Breast epithelium (tissue), 4 donors: Measurements from ENCODE around the gene SNX4. TPM values are rescaled to one million over a fixed set of nuclear protein-coding genes. Genes with fewer than 3 reads are reported as not detected.

Experiments
- DNase-seq, 2 donors: peaks; one replicate each; pipeline ENCODE4 v3.0.0-alpha.2; 2019; ENCODE audit warnings: low spot score in 2 of 2
- H3K27ac ChIP-seq, 2 donors: fragments of 200-600 bp; sonication (generic) in 1 of 2; one replicate each; pipeline ENCODE4 v1.5.1; 2016 to 2019; ENCODE audit warnings: mild to moderate bottlenecking in 1 of 2
- H3K27me3 ChIP-seq, 2 donors: fragments of 200-600 bp; sonication (generic) in 1 of 2; one replicate each; pipeline versions ENCODE4 v1.5.1 to v1.6.0; 2017 to 2019; ENCODE audit warnings: control low read depth in 1 of 2, mild to moderate bottlenecking in 1 of 2
- H3K36me3 ChIP-seq: fragments of 200-600 bp; one replicate; pipeline ENCODE4 v1.5.1; 2019
- H3K4me1 ChIP-seq, 2 donors: fragments of 200-600 bp; sonication (generic); one replicate each; pipeline ENCODE4 v1.5.1; 2016 to 2019; ENCODE audit warnings: control low read depth in 1 of 2
- H3K4me3 ChIP-seq, 3 donors: fragments of 200-600 bp; sonication (generic); 1 replicate in 2 of 3; 2 replicates in 1 of 3; pipeline ENCODE4 v1.5.1; 2016 to 2019; ENCODE audit warnings: mild to moderate bottlenecking in 3 of 3, moderate library complexity in 2 of 3
- H3K9me3 ChIP-seq, 2 donors: fragments of 200-600 bp; sonication (generic) in 1 of 2; one replicate each; pipeline ENCODE4 v1.5.1; 2016 to 2019; ENCODE audit warnings: control low read depth in 1 of 2
- POLR2A ChIP-seq: fragments of 450-650 bp; IDR thresholded peaks from one replicate; pipeline ENCODE4 v1.6.1; 2016; ENCODE audit warnings: antibody characterized with exemption, mild to moderate bottlenecking, moderate library complexity
- POLR2AphosphoS5 ChIP-seq, 3 donors: sonication (generic); formaldehyde crosslinking; IDR thresholded peaks; one replicate each; pipeline ENCODE4 v1.6.1; 2017; ENCODE audit warnings: antibody characterized with exemption in 3 of 3
- intact Hi-C: fragments of 100-400 bp; cut with DNase I; formaldehyde crosslinking; loops from one replicate; pipeline ENCODE4 v1.15.1; 2023; ENCODE audit warnings: low total_unique reads
- total RNA-seq, 3 donors: library from RNA; depleted of rRNA; stranded (reverse); fragments of >200 nt; gene quantifications; one replicate each; pipeline ENCODE4 v1.1.0, GENCODE V29; 2016
- TF ChIP-seq, protein P1 (sequence below), 3 donors: fragments of 450-650 bp; IDR thresholded peaks; one replicate each; pipeline ENCODE4 v1.5.1; 2016 to 2017; ENCODE audit warnings: antibody characterized with exemption in 3 of 3, mild to moderate bottlenecking in 3 of 3, moderate library complexity in 3 of 3

SNX4 gene
- total RNA-seq, 3 donors from 2014 or later = 35.7 to 51.4 (median 50.1) TPM

DNA sequence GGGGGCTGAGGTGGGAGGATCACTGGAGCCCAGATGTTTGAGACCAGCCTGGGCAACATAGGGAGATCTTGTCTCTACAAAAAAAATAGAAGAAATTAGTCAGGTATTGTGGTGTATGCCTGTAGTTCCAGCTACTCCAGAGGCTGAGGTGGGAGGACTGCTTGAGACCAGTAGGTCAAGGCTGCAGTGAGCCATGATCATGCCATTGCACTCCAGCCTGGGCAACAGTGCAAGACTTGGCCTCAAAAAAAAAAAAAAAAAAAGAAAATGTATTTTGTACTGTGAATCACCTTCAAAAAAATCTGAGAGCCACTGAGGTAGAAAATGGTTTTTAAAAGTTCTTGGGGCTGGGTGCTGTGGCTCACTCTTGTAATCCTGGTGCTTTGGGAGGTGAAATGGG lies 4.6 kb downstream of the SNX4 start:
- no peaks in the 10 kb centered on the region for H3K27me3 ChIP-seq
- intact Hi-C loops = no loop called here
- TF ChIP-seq POLR2AphosphoS5 (IDR thresholded peaks at IDR 0.05) = no peak
- TF ChIP-seq, protein P1, sequence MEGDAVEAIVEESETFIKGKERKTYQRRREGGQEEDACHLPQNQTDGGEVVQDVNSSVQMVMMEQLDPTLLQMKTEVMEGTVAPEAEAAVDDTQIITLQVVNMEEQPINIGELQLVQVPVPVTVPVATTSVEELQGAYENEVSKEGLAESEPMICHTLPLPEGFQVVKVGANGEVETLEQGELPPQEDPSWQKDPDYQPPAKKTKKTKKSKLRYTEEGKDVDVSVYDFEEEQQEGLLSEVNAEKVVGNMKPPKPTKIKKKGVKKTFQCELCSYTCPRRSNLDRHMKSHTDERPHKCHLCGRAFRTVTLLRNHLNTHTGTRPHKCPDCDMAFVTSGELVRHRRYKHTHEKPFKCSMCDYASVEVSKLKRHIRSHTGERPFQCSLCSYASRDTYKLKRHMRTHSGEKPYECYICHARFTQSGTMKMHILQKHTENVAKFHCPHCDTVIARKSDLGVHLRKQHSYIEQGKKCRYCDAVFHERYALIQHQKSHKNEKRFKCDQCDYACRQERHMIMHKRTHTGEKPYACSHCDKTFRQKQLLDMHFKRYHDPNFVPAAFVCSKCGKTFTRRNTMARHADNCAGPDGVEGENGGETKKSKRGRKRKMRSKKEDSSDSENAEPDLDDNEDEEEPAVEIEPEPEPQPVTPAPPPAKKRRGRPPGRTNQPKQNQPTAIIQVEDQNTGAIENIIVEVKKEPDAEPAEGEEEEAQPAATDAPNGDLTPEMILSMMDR (IDR thresholded peaks at IDR 0.05) = no peak
- no peak for TF ChIP-seq POLR2A
- no peak for DNase-seq
- no peaks in the 10 kb centered on the region for H3K9me3 ChIP-seq
- no peak overlapping the region for H3K27ac ChIP-seq
- H3K36me3 ChIP-seq = no peaks in the 10 kb centered on the region
- no peak overlapping the region for H3K4me3 ChIP-seq
- H3K4me1 ChIP-seq = no peaks in the 10 kb centered on the region

DNA sequence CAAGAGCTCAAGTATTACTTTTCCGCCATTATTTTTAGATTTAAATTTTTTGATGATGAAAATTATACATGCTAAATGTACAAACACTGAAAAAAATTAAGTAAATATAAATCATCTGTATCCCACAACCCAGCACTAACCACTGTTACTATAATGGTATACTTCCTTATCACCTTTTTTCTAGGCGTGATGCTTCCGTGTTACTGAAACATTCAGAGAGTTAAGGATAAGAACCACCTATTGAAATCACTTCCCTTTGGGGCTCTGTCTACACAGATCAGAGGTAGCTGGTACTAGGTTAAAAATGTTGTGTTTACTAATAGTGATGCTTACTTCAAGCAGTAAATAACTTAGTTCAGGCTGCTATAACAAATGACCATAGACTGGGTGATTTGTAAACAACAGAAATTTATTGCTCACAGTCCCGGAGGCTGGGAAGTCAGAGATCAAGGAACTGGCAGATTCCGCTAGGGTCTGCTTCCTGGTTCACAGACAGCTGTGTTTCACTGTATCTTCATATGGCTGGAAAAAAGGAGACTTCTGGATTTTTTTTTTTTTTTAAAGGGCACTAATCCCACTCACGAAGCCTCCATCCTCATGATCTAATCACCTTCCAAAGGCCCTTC lies 6.4 kb downstream of the SNX4 start:
- no peak for DNase-seq
- Histone ChIP-seq H3K27me3 (no peaks in the 10 kb centered on the region), H3K36me3 (no peaks in the 10 kb centered on the region), H3K4me3 (no peak overlapping the region), H3K27ac (no peak overlapping the region), H3K9me3 (no peaks in the 10 kb centered on the region), H3K4me1 (no peaks in the 10 kb centered on the region)
- intact Hi-C loops = no loop called here
- TF ChIP-seq, protein P1 (IDR thresholded peaks at IDR 0.05) = no peak
- TF ChIP-seq POLR2A (no peak), POLR2AphosphoS5 (IDR thresholded peaks at IDR 0.05) (no peak)

DNA sequence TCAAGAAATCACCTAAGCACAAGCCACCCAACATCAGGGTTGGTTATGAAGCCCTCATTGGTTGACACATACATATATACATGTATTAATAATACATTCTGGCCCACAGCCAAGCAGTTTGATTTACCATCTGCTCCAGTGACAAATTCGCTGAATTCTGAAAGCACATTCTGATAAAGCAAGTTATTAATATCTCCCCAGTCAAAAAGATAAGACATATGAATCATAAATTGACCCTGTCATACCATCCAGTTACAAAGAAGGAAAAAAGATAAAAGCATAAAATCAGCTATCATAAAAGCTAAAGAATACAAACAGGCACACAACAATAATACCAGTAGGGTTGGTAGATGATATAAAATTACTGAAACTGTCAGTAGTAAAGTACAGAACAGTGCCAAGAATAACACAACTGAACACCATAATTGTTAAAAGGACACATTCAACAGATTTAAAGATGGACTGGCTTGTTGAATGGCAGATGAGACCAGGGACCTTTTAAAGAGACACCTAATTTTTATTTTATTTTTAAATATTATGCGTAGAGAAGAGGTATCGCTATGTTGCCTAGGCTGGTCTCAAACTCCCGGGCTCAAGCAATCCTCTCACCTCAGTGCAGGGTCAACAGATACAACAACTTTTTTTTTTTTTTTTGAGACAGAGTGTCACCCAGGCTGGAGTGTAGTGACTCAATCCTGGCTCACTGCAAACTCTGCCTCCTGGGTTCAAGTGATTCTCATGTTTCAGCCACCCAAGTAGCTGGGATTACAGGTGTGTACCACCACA lies 7.7 kb downstream of the SNX4 start:
- H3K4me1 ChIP-seq = no peaks in the 10 kb centered on the region
- H3K4me3 ChIP-seq = no peak overlapping the region
- DNase-seq = no peak
- no peak overlapping the region for H3K27ac ChIP-seq
- TF ChIP-seq, protein P1 (IDR thresholded peaks at IDR 0.05) = no peak
- no peak for TF ChIP-seq POLR2AphosphoS5 (IDR thresholded peaks at IDR 0.05)
- no peak for TF ChIP-seq POLR2A
- intact Hi-C loops = no loop called here
- H3K9me3 ChIP-seq = no peaks in the 10 kb centered on the region
- H3K36me3 ChIP-seq = no peaks in the 10 kb centered on the region
- H3K27me3 ChIP-seq = no peaks in the 10 kb centered on the region

DNA sequence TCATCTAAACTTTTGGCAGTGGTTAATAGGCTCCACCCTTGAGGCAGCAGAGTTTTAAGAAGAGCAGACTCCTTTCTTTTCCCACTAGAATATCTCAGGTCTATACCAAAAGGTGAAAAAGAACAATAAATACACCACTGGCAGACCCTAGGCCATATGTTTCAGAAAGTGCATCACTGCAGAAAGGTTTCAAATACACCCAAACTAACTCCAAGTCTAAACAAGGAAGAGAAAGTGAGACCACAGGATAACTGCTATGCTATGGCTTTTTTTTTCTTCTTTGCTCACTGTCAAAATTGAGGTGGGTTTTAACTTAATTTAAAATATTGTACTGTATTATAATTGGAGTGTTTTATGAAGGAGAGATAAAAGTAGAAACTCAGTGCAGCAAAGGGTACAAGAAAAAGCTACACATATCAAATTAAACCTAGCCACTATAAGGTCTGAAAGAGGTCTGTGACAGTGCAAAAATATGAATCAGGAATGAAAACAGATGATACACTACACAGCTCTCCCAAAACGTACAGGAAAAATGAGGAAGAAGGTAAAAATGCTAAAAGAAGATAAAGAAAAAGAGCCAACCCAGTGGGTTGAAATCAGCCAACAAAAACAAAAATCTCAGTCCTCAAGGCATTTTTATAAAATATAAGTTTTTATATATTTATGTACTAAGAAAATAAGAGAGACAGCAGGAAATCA lies 8.4 kb downstream of the SNX4 start:
- no peaks in the 10 kb centered on the region for H3K4me1 ChIP-seq
- DNase-seq = no peak
- H3K9me3 ChIP-seq = no peaks in the 10 kb centered on the region
- TF ChIP-seq POLR2AphosphoS5 (IDR thresholded peaks at IDR 0.05) = no peak
- TF ChIP-seq, protein P1 (IDR thresholded peaks at IDR 0.05) = no peak
- no peak for TF ChIP-seq POLR2A
- H3K27me3 ChIP-seq = no peaks in the 10 kb centered on the region
- H3K27ac ChIP-seq = no peak overlapping the region
- intact Hi-C loops = no loop called here
- H3K36me3 ChIP-seq = no peaks in the 10 kb centered on the region
- no peak overlapping the region for H3K4me3 ChIP-seq

DNA sequence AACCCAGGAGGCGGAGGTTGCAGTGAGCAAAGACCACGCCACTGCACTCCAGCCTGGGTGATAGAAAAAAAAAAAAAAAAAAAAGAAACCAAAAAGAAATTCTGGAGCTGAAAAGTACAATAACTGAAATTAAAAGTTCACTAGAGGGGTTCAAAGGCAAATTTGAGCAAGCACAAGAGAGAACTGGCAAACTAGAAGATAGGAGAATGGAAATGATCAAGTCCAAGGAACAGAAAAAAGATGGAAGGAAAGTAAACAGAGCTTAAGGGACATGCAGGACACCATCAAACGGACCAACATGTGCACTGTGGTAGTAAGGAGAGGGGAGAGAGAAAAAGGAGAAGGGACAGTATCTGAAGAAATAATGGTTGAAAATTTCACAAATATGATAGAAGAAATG lies 12.9 kb downstream of the SNX4 start:
- Histone ChIP-seq H3K36me3 (no peaks in the 10 kb centered on the region), H3K9me3 (no peaks in the 10 kb centered on the region), H3K27me3 (no peaks in the 10 kb centered on the region), H3K4me3 (no peak overlapping the region), H3K4me1 (no peaks in the 10 kb centered on the region), H3K27ac (no peak overlapping the region)
- DNase-seq = no peak
- intact Hi-C loops = no loop called here
- TF ChIP-seq POLR2AphosphoS5 (IDR thresholded peaks at IDR 0.05) (no peak), POLR2A (no peak)
- TF ChIP-seq, protein P1 (IDR thresholded peaks at IDR 0.05) = no peak
